ENCODE results near the gene NLRC4. TPM values are rescaled to one million over a fixed set of nuclear protein-coding genes. Genes with fewer than 3 reads are reported as not detected.

Gene NLRC4
- total and polyA plus RNA-seq, 9 of the 15 experiments (the other 6 are each of a cell fraction or from before 2014, with no cell fraction given) = 0.03 to 0.18 (median 0.06) TPM; not detected in 2

GRCh38 chr2:32250290-32250689, 14.4 kb downstream of the NLRC4 start:
- Histone ChIP-seq H3K79me2 (ENCODE audit: control insufficient read depth, insufficient read depth, low read length) (no peaks in the 10 kb centered on the region), H3K4me2 (ENCODE audit: insufficient read depth, low read length) (peak overlapping the region; percentile 9; the same call in 1 of the 2 replicates), H3K36me3 (ENCODE audit: control insufficient read depth, insufficient read depth, low read length) (no peaks in the 10 kb centered on the region), H3K27ac (ENCODE audit: extremely low read depth, low read depth, low read length) (no peak overlapping the region), H4K20me1 (replicated peaks; ENCODE audit: control insufficient read depth, insufficient read depth, low read length) (no peaks in the 10 kb centered on the region), H3K4me3 (no peak overlapping the region), H3K9me1 (ENCODE audit: control insufficient read depth, insufficient read depth, low read length) (no peaks in the 10 kb centered on the region), H3K9me3 (replicated peaks; ENCODE audit: control insufficient read depth, insufficient read depth, low read depth, low read length) (no peaks in the 10 kb centered on the region), H3K9ac (ENCODE audit: insufficient read depth in 1 of 2, low read depth in 2 of 2, low read length in 2 of 2) (no peak overlapping the region), H2AFZ (ENCODE audit: low read depth, low read length) (peak overlapping the region; percentile 52), H3K27me3 (ENCODE audit: control insufficient read depth in 2 of 2, insufficient read depth in 2 of 2, low read length in 2 of 2) (no peaks in the 10 kb centered on the region; a peak in 1 of 5 replicates), H3K4me1 (replicated peaks in 1 of 2; ENCODE audit: control insufficient read depth in 2 of 2, insufficient read depth in 2 of 2, low read length in 2 of 2) (no peaks in the 10 kb centered on the region)
- ATAC-seq = peak; percentile 62
- in situ Hi-C loops (cut with MboI) (no loop called here), intact Hi-C loops (cut with micrococcal nuclease) (no loop called here)
- DNase-seq (ENCODE audit: extremely low read depth in 1 of 4, low spot score in 3 of 4) = no peak
- no peak for FAIRE-seq
- 12% methylated on average over 10 of the region's 10 CpGs for WGBS (ENCODE audit: insufficient coverage, low coverage, missing lambda C conversion rate)
- BruUV-seq (replicated peaks) = no TSS peak
- CTCF ChIA-PET (ENCODE audit: low intra/inter-chr PET ratio) = no interaction called here
- POLR2A ChIA-PET = interaction anchor here (1.1 to 1.5 kb wide), 2 partner anchors 12 to 16 kb away, joined by 3 to 7 read pairs; no protein-coding TSS in a partner anchor
- TF ChIP-seq POLR2A (conservative IDR thresholded peaks at IDR 0.05) = no peak
- TF ChIP-seq MTA3 (IDR thresholded peaks at IDR 0.05; ENCODE audit: borderline replicate concordance) = no peak
- TF ChIP-seq NFATC3 (IDR thresholded peaks at IDR 0.05) = no peak
- no peak for TF ChIP-seq WHSC1 (IDR thresholded peaks at IDR 0.05; ENCODE audit: low read length)
- 0 out of 2 replicates have a peak, but pooled peaks have one; percentile 26 for TF ChIP-seq NFE2 (IDR thresholded peaks at IDR 0.05; ENCODE audit: low read depth)
- TF ChIP-seq HDAC1 (IDR thresholded peaks at IDR 0.05) = no peak
- TF ChIP-seq ZNF431 (CRISPR knock-in tag; IDR thresholded peaks at IDR 0.05) = no peak
- no peak for TF ChIP-seq BRF1 (IDR thresholded peaks at IDR 0.05; ENCODE audit: borderline replicate concordance, extremely low read depth, insufficient read length)
- no peak for TF ChIP-seq SMARCC2 (IDR thresholded peaks at IDR 0.05; ENCODE audit: low read depth)
- TF ChIP-seq KLF6 (CRISPR knock-in tag; IDR thresholded peaks at IDR 0.05; ENCODE audit: borderline replicate concordance) = no peak
- TF ChIP-seq STAG1 (CRISPR knock-in tag; IDR thresholded peaks at IDR 0.05; ENCODE audit: borderline replicate concordance) = no peak
- TF ChIP-seq HSF4 (CRISPR knock-in tag; IDR thresholded peaks at IDR 0.05; ENCODE audit: borderline replicate concordance) = no peak
- TF ChIP-seq SMARCB1 (IDR thresholded peaks at IDR 0.05; ENCODE audit: insufficient read length, low read depth) = no peak
- no peak for TF ChIP-seq E2F3 (CRISPR knock-in tag; IDR thresholded peaks at IDR 0.05)
- TF ChIP-seq ZNF347 (CRISPR knock-in tag; IDR thresholded peaks at IDR 0.05; ENCODE audit: low read depth) = no peak
- no peak for TF ChIP-seq ZNF77 (CRISPR knock-in tag; IDR thresholded peaks at IDR 0.05)
- peak; percentile 44 for TF ChIP-seq C11orf30 (IDR thresholded peaks at IDR 0.05; ENCODE audit: low read depth)
- peak; percentile 66 for TF ChIP-seq ZNF316 (IDR thresholded peaks at IDR 0.05)
- TF ChIP-seq ZNF224 (CRISPR knock-in tag; IDR thresholded peaks at IDR 0.05) = no peak
- no peak for TF ChIP-seq MED1 (CRISPR knock-in tag; IDR thresholded peaks at IDR 0.05; ENCODE audit: borderline replicate concordance)
- no peak for TF ChIP-seq FOXK1 (CRISPR knock-in tag; IDR thresholded peaks at IDR 0.05; ENCODE audit: borderline replicate concordance)
- TF ChIP-seq FUS (optimal IDR thresholded peaks at IDR 0.05; ENCODE audit: low read depth, low read length) = no peak
- no peak for TF ChIP-seq HMGN3 (IDR thresholded peaks at IDR 0.05; ENCODE audit: borderline replicate concordance, extremely low read depth, insufficient read length, low read depth, low read length)
- no peak for TF ChIP-seq POLR2AphosphoS5 (IDR thresholded peaks at IDR 0.05; ENCODE audit: control insufficient read depth, insufficient read depth, low read depth, low read length)
- no peak for TF ChIP-seq ZBTB9 (CRISPR knock-in tag; IDR thresholded peaks at IDR 0.05)
- TF ChIP-seq FOXJ3 (CRISPR knock-in tag; IDR thresholded peaks at IDR 0.05) = no peak
- peak; percentile 55 for TF ChIP-seq MAFG (tag; conservative IDR thresholded peaks at IDR 0.05)
- no peak for TF ChIP-seq MBD2 (IDR thresholded peaks at IDR 0.05; ENCODE audit: borderline replicate concordance, low read depth)
